Activated CD4-positive, alpha-beta T cell treated with anti-CD3 and anti-CD28 coated beads for 1 hour (primary cell): ENCODE data around the gene NRDC.

ENCODE experiments used
- DNase-seq: peaks from one replicate; pipeline ENCODE4 v3.0.0-alpha.2; 2020

NRDC gene

DNA sequence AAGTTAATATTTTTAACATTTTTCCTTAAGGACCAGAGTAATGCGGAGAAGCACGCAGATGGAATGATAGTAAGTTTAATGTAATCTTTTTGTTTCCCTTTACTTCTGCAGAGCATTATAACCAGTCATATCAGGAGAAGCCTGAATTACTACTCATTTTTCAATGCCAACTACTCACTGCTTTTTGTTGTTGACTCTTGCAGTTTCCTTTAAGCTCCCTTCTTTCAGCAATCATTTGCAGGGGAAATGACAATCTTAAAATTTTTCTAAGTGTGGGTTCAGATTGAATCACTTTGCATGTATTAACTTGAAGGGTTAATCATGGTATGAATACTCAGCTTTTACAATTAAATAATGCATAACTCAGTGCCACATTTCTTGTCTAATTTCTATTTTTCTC, 122.2 kb downstream of the NRDC start:
- no peak for DNase-seq

DNA sequence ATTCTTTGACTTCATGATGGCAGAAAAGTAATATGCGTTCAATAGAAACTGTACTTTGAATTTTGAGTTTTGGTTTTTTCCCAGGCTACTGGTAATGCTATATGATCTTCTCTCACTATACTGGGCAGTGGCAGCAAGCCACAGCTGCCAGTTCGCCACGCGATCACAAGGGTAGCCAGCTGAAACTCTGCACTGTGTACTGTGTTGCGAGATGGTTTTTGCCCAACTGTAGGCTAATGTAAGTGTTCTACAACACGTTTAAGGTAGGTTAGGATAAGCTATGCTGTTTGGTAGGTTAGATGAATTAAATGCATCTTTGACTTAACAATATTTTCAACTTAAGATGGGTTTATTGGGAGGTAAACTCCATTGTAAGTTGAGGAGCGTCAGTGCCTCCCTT, 123.1 kb downstream of the NRDC start:
- DNase-seq: no peak

DNA sequence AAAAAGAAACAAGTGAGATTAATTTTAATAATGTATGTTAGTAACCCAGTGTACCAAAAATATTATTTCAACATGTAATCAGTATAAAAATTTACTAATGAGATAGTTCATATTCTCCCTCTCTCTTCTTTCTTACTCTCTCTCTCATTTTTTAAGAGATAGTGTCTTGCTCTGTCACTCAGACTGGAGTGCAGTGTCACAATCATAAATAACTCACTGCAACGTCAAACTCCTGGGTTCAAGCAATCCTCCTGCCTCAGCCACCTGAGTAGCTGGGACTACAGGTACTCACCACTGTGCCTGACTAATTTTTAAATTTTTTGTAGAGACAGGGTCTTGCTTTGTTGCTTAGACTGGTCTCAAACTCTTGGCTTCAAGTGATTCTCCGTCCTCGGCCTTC, 123.9 kb downstream of the NRDC start:
- DNase-seq: no peak

GRCh38 chr1:51753969-51754368, 124.6 kb downstream of the NRDC start:
- DNase-seq: no peak

- DNase-seq: no peak
These were observed 126.2 kb downstream of the NRDC start for GRCh38 chr1:51752073-51752948.

GRCh38 chr1:51750729-51751128, 127.8 kb downstream of the NRDC start:
- no peak for DNase-seq

- DNase-seq: no peak
These were observed 128.3 kb downstream of the NRDC start for GRCh38 chr1:51750218-51750617.

- DNase-seq: no peak
These were observed 129.4 kb downstream of the NRDC start for GRCh38 chr1:51749151-51749550.

GRCh38 chr1:51745304-51745570, 133.3 kb downstream of the NRDC start:
- no peak for DNase-seq

DNA sequence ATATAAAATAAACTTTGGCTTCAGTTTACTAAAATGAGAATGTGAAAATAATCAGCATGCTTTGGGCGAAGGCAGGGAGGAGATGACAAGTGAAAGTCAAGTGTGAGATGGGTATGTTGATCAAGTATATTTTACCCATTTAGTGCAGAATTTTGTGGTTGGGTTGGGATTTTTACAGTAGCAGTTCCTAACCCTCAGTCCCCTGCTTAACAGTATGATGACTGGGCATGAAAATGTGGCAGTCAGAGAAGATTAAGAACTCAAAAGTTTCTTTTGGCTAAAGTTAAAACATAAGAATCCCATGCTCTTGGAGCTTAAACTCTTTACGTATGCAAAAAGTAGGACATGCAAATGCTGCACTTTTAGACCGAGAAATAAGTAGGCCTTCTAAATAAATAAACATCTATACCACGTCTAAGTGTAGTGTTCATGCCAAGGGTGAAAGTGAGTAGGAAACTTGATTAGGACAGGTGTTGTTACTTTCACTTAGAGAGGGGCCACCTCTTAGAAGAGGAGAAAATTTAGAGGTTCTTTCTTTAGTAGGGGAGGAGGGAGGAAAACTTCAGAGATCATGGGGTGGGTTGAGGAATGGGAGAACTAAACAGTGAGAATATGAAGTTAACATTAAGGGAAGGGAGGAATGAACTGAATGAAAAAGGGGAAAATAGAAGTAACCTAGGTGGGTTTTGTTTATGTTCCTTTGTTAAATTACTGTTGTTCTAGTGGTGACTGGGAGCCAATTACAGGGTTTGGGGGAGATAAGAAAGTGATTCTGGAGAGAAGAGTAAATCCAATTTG, 133.8 kb downstream of the NRDC start:
- no peak for DNase-seq

DNA sequence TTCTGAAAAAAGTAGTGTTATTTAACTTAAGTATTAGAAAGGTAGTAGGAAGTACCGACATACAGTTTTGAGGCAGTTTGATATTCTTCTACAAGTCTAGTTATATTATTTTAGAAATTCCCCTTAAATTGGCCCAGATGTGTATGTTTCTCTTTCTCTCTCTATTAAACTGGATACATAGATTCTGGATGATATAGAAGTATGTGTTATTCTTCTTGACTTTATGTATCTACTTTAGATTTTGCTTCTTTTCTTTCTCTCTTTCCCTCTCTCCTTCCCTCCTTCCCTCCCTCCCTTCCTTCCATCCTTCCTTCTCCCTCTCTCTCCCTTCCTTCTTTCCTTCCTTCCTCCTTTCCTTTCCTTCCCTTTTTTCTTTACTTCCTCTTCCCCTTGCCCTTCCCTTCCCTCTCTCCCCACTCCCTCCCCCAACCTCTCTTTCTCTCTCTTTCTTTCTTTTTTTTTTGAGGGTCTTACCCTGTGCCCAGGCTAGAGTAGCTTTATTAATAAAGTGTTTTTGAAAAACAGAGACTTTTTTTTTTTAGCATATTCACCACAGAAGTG, 137.3 kb downstream of the NRDC start:
- DNase-seq: no peak

- no peak for DNase-seq
These were observed 137.9 kb downstream of the NRDC start for GRCh38 chr1:51740652-51741051.
